ENCODE data around the gene LMCD1.

- TF ChIP-seq POLR2A (IDR thresholded peaks at IDR 0.05) = no peak
- no peak for TF ChIP-seq CTCF (IDR thresholded peaks at IDR 0.05)
These were observed 41.4 kb upstream of the LMCD1 start for GRCh38 chr3:8460050-8460708.

All from body of pancreas (tissue), 4 donors.